Hematopoietic multipotent progenitor cell treated with erythropoietin and hydrocortisone succinate and interleukin-3 and kit ligand, for 15 days (in vitro differentiated cells): ENCODE data around the gene OTUB1.
"Not testable (repeated sequence)": the region's sequence is repeated elsewhere in the genome, so short reads cannot be mapped to it uniquely, and the experiment has no call there.

ENCODE experiments used
- DNase-seq: peaks from one replicate; pipeline ENCODE4 v3.0.0-alpha.2; 2015; ENCODE audit warnings: low spot score

OTUB1 gene

GRCh38 chr11:64047373-64047772 is 61.1 kb downstream of the OTUB1 start:
- DNase-seq: not testable (repeated sequence)
